GM06990 (cell line): ENCODE measurements around the gene AACS.
"Not testable (repeated sequence)": the region's sequence is repeated elsewhere in the genome, so short reads cannot be mapped to it uniquely, and the experiment has no call there.

ENCODE experiments used
- DNase-seq: peaks from one replicate; pipeline ENCODE4 v3.0.0-alpha.2; 2011; ENCODE audit not compliant: insufficient read length; ENCODE audit errors: extremely low read depth
- H3K27me3 ChIP-seq: replicated peaks from 2 replicates; pipeline ENCODE4 v1.6.0; 2011; ENCODE audit warnings: low read length; ENCODE audit not compliant: control insufficient read depth, insufficient read depth
- H3K36me3 ChIP-seq: 2 replicates; pipeline ENCODE4 v1.5.1; 2011; ENCODE audit warnings: low read length; ENCODE audit not compliant: control insufficient read depth, insufficient read depth
- H3K4me3 ChIP-seq: replicated peaks from 2 replicates; pipeline ENCODE4 v1.5.1; 2011; ENCODE audit warnings: low read depth, mild to moderate bottlenecking, control low read depth, low read length
- CTCF ChIP-seq: IDR thresholded peaks from 2 replicates; pipeline ENCODE4 v1.5.1; 2011; ENCODE audit warnings: low read length, control low read depth, mild to moderate bottlenecking, inconsistent platforms; ENCODE audit not compliant: insufficient read depth, poor library complexity, severe bottlenecking

Gene AACS

GRCh38 chr12:125029761-125030358, 35.4 kb upstream of the AACS start:
- TF ChIP-seq CTCF = no peak
- no peak for DNase-seq
- H3K36me3 ChIP-seq = no peaks in the 10 kb centered on the region; the same call in 1 of the 2 replicates
- no peaks in the 10 kb centered on the region for H3K27me3 ChIP-seq
- H3K4me3 ChIP-seq = no peak overlapping the region

GRCh38 chr12:125031471-125031870, 33.8 kb upstream of the AACS start:
- H3K36me3 ChIP-seq, H3K4me3 ChIP-seq, H3K27me3 ChIP-seq, DNase-seq: not testable (repeated sequence)

- DNase-seq = no peak
- Histone ChIP-seq H3K36me3 (no peaks in the 10 kb centered on the region), H3K27me3 (no peaks in the 10 kb centered on the region), H3K4me3 (no peak overlapping the region)
- TF ChIP-seq CTCF = no peak
Measured at GRCh38 chr12:125032466-125033152, 32.6 kb upstream of the AACS start.

GRCh38 chr12:125033288-125033687, 31.9 kb upstream of the AACS start:
- Histone ChIP-seq H3K36me3 (no peaks in the 10 kb centered on the region), H3K4me3 (no peak overlapping the region), H3K27me3 (no peaks in the 10 kb centered on the region)
- no peak for TF ChIP-seq CTCF
- DNase-seq = no peak

- no peaks in the 10 kb centered on the region for H3K27me3 ChIP-seq
- no peaks in the 10 kb centered on the region for H3K36me3 ChIP-seq
- no peak for DNase-seq
- no peak for TF ChIP-seq CTCF
- H3K4me3 ChIP-seq = no peak overlapping the region
Measured at GRCh38 chr12:125038976-125039625, 26.1 kb upstream of the AACS start.

GRCh38 chr12:125049093-125049458, 16.2 kb upstream of the AACS start:
- Histone ChIP-seq H3K36me3 (no peaks in the 10 kb centered on the region), H3K27me3 (no peaks in the 10 kb centered on the region), H3K4me3 (peak overlapping the region; percentile 55)
- TF ChIP-seq CTCF = no peak
- DNase-seq = no peak
